ENCODE results near the gene NGRN.

GRCh38 chr15:90266061-90266431 lies 574 bp downstream of the NGRN start:
- TF ChIP-seq CTCF (IDR thresholded peaks at IDR 0.05) (no peak), POLR2A (IDR thresholded peaks at IDR 0.05) (no peak)
